Myocyte (in vitro differentiated cells): ENCODE measurements around the gene RBM39. TPM values are rescaled to one million over a fixed set of nuclear protein-coding genes. Genes with fewer than 3 reads are reported as not detected.
"Not testable (repeated sequence)": the region's sequence is repeated elsewhere in the genome, so short reads cannot be mapped to it uniquely, and the experiment has no call there.

Experiments
- DNase-seq: peaks from one replicate; pipeline ENCODE4 v3.0.0-alpha.2; 2012; ENCODE audit warnings: low read depth
- total RNA-seq: library from RNA; depleted of rRNA; stranded (reverse); fragments of >200 nt; gene quantifications from 2 replicates; pipeline ENCODE4 v1.2.3, GENCODE V29; 2014

The RBM39 gene
- total RNA-seq, 1 donor from 2014 or later = 218 TPM

GRCh38 chr20:35706591-35707529, 35.2 kb downstream of the RBM39 start:
- not testable (repeated sequence) for DNase-seq

- DNase-seq = not testable (repeated sequence)
Observed at GRCh38 chr20:35705894-35706293, 36.2 kb downstream of the RBM39 start.

DNA sequence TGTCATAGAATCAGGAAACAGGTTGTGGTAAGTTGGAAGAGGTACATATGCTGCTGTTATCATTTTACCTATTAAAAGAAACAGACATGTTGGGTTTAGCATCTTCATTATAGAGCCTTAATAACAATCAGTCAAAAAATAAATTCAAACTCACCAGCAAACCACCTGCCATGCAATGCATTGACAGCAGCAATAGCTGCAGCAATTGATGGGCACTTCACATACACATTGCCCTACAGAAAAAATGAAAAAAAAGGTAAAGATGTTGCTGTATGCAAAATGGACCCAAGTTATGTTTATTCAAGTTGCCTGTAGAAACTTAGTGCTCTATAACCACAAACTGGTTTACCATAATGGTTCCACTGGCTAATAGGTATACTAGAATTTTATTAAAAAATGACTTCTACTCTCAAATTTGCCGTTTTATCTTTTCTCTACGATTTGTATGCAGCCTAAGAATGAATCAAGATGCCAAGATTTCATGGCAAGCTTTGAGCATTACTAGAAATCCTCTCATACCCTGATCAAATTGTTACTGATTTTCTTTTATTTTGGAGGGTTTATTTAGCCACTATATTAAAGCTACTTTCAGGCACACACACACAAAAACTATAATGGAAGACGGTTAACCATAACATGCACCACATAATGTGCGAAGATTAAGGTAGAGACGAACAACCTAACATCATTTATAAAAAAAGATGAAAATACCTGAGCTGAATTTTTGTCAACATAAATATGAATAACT, 37.4 kb downstream of the RBM39 start:
- no peak for DNase-seq

GRCh38 chr20:35702824-35703695, 39.0 kb downstream of the RBM39 start:
- DNase-seq = no peak

GRCh38 chr20:35702051-35702823, 39.8 kb downstream of the RBM39 start:
- DNase-seq = peak; percentile 37

DNA sequence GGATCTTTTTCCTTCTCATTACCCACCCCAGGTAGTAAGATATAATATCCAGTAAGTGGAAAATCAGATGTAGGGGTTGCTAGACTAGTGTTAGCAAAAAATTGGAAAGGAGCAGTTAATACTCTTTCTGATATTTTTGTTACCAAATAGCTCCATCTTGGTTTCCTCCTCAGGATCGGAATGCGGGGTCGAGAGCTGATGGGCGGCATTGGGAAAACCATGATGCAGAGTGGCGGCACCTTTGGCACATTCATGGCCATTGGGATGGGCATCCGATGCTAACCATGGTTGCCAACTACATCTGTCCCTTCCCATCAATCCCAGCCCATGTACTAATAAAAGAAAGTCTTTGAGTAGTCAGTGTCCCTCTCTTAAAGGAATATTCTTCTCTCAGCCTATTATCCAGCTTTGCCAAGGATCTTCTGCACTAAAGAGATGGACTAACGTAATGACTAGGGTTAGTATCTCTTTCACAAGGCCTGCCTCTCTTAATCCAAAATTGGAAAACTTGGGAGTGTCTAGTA, 41.4 kb downstream of the RBM39 start:
- DNase-seq = peak; percentile 45

DNA sequence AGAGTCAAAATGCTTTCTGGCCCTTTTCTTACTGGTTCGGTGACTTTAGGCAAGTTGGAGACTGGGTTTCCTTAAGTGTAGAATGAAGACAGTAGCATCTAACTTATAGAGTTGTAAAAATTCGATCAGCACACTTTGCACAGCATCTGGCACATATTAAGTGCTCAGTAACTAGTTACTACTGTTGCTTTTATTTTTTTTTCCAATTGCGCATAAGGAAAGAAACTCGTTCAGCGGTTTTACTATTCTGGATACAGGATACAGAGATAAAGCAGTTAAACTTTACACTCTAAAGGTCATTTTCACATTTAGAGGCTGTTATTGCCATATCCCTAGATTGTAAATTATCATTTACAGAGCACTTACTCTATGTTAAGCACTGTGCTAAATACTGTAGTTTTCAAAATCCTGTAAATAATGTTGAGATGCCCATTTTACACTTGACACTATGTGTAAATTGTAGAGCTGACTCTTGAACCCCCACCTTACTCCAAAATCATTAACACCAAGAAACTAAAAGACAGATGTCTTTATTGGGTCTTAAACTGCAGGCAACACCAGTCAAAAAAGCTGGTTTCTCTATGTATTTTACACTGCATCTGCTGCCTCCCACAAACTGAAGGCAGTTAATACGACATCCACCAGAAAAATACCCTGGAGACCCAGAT, 42.0 kb downstream of the RBM39 start:
- no peak for DNase-seq

- peak; percentile 89 for DNase-seq
Observed at GRCh38 chr20:35699127-35699956, 42.7 kb downstream of the RBM39 start, which contains the start of the genes NFS1 and ROMO1. Gene NFS1 (minus strand): TSS chr20:35699352. CDS start chr20:35699288, 64 bp downstream. Gene ROMO1 (plus strand): TSS chr20:35699405. CDS start chr20:35699633, 228 bp downstream.

- DNase-seq = peak; percentile 13
Observed at GRCh38 chr20:35698298-35699126, 43.5 kb downstream of the RBM39 start.

DNA sequence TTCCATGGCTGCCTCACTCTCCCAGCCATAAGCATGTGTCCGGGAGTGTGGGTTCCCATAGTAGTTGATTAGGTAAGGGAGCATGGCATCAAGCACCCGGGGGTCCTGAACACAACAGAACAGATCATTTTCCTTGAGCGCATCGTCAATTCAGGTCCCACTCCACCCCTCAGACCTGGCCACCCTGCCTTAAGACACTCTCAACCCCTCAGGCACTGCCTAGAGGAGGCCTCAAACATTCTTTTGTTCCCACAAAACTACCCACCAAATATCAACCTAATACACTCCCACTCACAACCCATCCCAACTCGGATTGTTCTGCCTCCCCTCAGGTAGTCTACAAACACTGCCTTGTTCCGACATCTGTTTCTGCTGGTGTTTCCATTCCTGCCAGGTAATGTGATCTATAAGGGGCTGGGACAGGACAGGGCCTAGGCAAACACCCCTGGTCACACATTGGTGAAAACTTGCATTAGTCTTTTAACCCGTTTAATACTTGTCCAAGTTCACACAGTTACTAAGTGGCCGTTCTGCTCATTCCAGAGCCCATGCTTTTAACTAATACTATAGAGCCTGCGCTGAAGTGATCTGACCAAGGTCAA, 44.3 kb downstream of the RBM39 start:
- DNase-seq = no peak

DNA sequence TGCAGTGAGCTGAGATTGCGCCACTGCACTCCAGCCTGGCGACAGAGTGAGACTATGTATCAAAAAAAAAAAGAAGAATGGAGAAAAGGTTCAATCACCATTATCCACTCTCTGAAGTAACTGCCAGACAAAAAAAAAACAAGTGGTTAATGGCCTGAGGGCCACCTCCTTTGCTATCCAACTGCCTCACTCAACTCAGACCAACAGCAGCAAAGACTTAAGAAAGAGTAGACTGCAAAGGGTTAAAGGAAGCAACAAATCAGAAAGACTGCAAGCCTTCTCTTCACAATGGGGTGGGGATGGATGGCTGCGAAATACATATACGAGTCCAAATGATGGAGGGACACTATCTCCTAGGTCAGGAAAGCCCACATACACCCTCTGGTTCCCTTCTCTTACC, 46.1 kb downstream of the RBM39 start:
- DNase-seq = no peak

GRCh38 chr20:35695245-35695749, 46.8 kb downstream of the RBM39 start:
- no peak for DNase-seq

- DNase-seq = no peak
Observed at GRCh38 chr20:35690265-35690664, 51.8 kb downstream of the RBM39 start.

DNA sequence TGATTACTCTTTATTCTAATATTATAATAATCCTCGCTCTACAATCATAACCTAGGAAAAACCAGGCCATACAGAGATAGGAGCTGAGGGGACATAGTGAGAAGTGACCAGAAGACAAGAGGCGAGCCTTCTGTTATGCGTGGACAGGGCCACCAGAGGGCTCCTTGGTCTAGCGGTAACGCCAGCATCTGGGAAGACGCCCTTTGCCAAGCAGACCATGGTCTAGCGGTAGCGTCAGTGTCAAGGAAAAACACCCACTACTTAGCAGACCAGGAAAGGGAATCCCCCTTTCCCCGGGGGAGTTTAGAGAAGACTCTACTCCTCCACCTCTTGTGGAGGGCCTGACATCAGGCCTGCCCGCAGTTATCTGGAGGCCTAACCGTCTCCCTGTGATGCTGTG, 55.2 kb downstream of the RBM39 start:
- DNase-seq = not testable (repeated sequence)

DNA sequence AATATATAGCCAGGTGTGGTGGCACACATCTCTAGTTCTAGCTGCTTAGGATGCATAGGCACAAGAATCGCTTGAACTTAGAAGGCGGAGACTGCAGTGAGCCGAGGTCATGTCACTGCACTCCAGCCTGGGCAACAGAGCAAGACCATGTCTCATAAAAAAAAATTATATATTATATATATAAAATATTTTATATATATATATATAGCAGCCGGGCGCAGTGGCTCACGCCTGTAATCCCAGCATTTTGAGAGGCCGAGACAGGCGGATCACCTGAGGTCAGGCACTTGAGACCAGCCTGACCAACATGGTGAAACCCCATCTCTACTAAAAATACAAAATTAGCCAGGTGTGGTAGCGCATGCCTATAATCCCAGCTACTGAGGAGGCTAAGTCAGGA, 56.7 kb downstream of the RBM39 start:
- not testable (repeated sequence) for DNase-seq

DNA sequence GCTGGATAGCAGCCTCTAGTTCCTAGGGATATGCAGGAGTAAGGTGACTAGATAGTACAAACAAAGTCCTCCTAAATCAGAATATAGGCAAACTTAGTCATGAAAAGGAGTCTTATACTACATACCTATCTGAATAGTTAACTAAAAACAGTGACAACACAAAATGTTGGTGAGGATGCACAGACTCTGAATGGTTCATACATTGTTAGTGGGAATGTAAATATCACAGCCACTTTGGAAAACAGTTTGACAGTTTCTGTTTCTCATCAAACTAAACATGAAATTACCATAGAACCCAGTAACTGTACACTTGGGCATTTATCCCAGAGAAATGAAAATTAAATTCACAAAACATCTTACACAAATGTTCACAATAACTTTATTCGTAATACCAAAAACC, 60.1 kb downstream of the RBM39 start:
- no peak for DNase-seq
